ENCODE data around the gene MAP4.

- no peak for TF ChIP-seq CEBPB (IDR thresholded peaks at IDR 0.05; ENCODE audit: borderline replicate concordance, low read depth, low read length)
- no peak for TF ChIP-seq KAT7 (CRISPR knock-in tag; IDR thresholded peaks at IDR 0.05; ENCODE audit: borderline replicate concordance)
Measured at GRCh38 chr3:47932421-47932820, 83.8 kb downstream of the MAP4 start.
